ENCODE data around the gene OR52B2.

OR52B2 gene

GRCh38 chr11:6201481-6201880 lies 31.4 kb upstream of the OR52B2 start:
- no peak overlapping the region for H3K4me2 ChIP-seq (ENCODE audit: low read length)
- no peaks in the 10 kb centered on the region for H3K79me2 ChIP-seq (ENCODE audit: control insufficient read depth, low read length)
- H3K4me1 ChIP-seq (ENCODE audit: control insufficient read depth, low read length) = no peaks in the 10 kb centered on the region
- no peak overlapping the region for H3K4me3 ChIP-seq (ENCODE audit: low read length)
- H3K27ac ChIP-seq (ENCODE audit: low read depth, low read length) = no peak overlapping the region
- H3K36me3 ChIP-seq (ENCODE audit: control insufficient read depth, low read length) = 0 out of 2 replicates have a peak, but pooled peaks cover 3% of the 10 kb centered on the region
- no peaks in the 10 kb centered on the region for H3K9me3 ChIP-seq (ENCODE audit: control insufficient read depth, insufficient read depth, low read length)
- no peaks in the 10 kb centered on the region for H3K9me2 ChIP-seq (replicated peaks; ENCODE audit: control insufficient read depth, low read length)
- no peaks in the 10 kb centered on the region for H3K27me3 ChIP-seq (ENCODE audit: control insufficient read depth, low read length)
- H3F3A ChIP-seq (ENCODE audit: control insufficient read depth, insufficient read depth) = no peaks in the 10 kb centered on the region
- no peaks in the 10 kb centered on the region for H4K20me1 ChIP-seq (ENCODE audit: control insufficient read depth, insufficient read depth, low read depth, low read length)
- TF ChIP-seq EZH2phosphoT487 (IDR thresholded peaks at IDR 0.05; ENCODE audit: borderline replicate concordance, low read length) (no peak), CTCF (IDR thresholded peaks at IDR 0.05; ENCODE audit: low read depth, low read length, poor library complexity, severe bottlenecking) (no peak)

DNA sequence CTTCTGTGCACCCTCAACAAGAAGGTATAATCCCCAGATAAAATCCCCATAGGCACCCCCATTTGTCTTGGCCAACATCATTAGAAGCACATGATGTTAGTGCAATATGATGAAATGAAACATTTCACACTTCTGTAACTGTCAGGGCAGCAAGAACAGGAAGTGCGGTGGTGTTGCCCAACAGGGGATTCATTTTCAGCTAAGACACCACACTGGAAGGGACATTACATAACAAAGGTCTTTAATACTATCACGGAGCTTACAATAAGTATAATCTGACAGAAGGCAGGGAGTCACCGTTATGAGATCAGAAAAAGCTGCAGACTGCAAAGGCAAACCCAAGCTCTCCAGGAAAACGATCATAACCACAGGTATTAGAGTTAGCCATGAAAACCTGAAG lies 30.8 kb upstream of the OR52B2 start:
- Histone ChIP-seq H3K4me2 (ENCODE audit: low read length) (no peak overlapping the region), H4K20me1 (ENCODE audit: control insufficient read depth, insufficient read depth, low read depth, low read length) (no peaks in the 10 kb centered on the region)

DNA sequence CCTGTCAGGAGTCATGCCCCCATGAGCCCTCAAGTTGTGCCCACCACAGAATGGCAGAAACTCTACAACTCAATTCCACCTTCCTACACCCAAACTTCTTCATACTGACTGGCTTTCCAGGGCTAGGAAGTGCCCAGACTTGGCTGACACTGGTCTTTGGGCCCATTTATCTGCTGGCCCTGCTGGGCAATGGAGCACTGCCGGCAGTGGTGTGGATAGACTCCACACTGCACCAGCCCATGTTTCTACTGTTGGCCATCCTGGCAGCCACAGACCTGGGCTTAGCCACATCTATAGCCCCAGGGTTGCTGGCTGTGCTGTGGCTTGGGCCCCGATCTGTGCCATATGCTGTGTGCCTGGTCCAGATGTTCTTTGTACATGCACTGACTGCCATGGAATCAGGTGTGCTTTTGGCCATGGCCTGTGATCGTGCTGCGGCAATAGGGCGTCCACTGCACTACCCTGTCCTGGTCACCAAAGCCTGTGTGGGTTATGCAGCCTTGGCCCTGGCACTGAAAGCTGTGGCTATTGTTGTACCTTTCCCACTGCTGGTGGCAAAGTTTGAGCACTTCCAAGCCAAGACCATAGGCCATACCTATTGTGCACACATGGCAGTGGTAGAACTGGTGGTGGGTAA lies 29.2 kb upstream of the OR52B2 start, which contains the start of gene OR52W1:
Gene OR52W1, plus strand, starts transcription at position 51 of the 637 bp plus-strand sequence. Its CDS starts 0 bp downstream, at position 51.
- Histone ChIP-seq H3K79me2 (ENCODE audit: control insufficient read depth, low read length) (no peaks in the 10 kb centered on the region), H3K4me3 (ENCODE audit: low read length) (no peak within 1 kb of the TSS), H3K27me3 (ENCODE audit: control insufficient read depth, low read length) (peaks cover 12% of the 10 kb centered on the region), H3K4me2 (ENCODE audit: low read length) (no peak within 1 kb of the TSS), H3K9me2 (replicated peaks; ENCODE audit: control insufficient read depth, low read length) (no peaks in the 10 kb centered on the region), H4K20me1 (ENCODE audit: control insufficient read depth, insufficient read depth, low read depth, low read length) (no peaks in the 10 kb centered on the region), H3K27ac (ENCODE audit: low read depth, low read length) (no peak within 1 kb of the TSS), H3K9me3 (ENCODE audit: control insufficient read depth, insufficient read depth, low read length) (no peaks in the 10 kb centered on the region), H3F3A (ENCODE audit: control insufficient read depth, insufficient read depth) (no peaks in the 10 kb centered on the region), H3K36me3 (ENCODE audit: control insufficient read depth, low read length) (no peaks in the 10 kb centered on the region), H3K4me1 (ENCODE audit: control insufficient read depth, low read length) (no peaks in the 10 kb centered on the region)
- TF ChIP-seq EZH2phosphoT487 (IDR thresholded peaks at IDR 0.05; ENCODE audit: borderline replicate concordance, low read length) (no peak), CTCF (IDR thresholded peaks at IDR 0.05; ENCODE audit: low read depth, low read length, poor library complexity, severe bottlenecking) (no peak)

More for the DNA sequence above, 30.8 kb upstream of the OR52B2 start:
- Histone ChIP-seq H3K4me1 (ENCODE audit: control insufficient read depth, low read length) (no peaks in the 10 kb centered on the region), H3K9me3 (ENCODE audit: control insufficient read depth, insufficient read depth, low read length) (no peaks in the 10 kb centered on the region), H3K4me3 (ENCODE audit: low read length) (no peak overlapping the region), H3K79me2 (ENCODE audit: control insufficient read depth, low read length) (no peaks in the 10 kb centered on the region), H3K27ac (ENCODE audit: low read depth, low read length) (no peak overlapping the region), H3K36me3 (ENCODE audit: control insufficient read depth, low read length) (0 out of 2 replicates have a peak, but pooled peaks cover 3% of the 10 kb centered on the region), H3F3A (ENCODE audit: control insufficient read depth, insufficient read depth) (no peaks in the 10 kb centered on the region), H3K9me2 (replicated peaks; ENCODE audit: control insufficient read depth, low read length) (no peaks in the 10 kb centered on the region), H3K27me3 (ENCODE audit: control insufficient read depth, low read length) (peaks cover 3% of the 10 kb centered on the region)
- TF ChIP-seq CTCF (IDR thresholded peaks at IDR 0.05; ENCODE audit: low read depth, low read length, poor library complexity, severe bottlenecking) (no peak), EZH2phosphoT487 (IDR thresholded peaks at IDR 0.05; ENCODE audit: borderline replicate concordance, low read length) (no peak)
